Smooth muscle cell (in vitro differentiated cells): Measurements from ENCODE around the gene IGF2BP3. TPM values are rescaled to one million over a fixed set of nuclear protein-coding genes. Genes with fewer than 3 reads are reported as not detected.

Experiments used
- DNase-seq: peaks from one replicate; lab custom pipeline; 2025; ENCODE audit not compliant: unreplicated experiment; lab: John Stamatoyannopoulos, UW
- H2AFZ ChIP-seq: fragments of 200-600 bp; sonication (generic); 2 replicates; pipeline ENCODE4 v1.6.0; 2016; ENCODE audit warnings: antibody characterized with exemption, low read depth, mild to moderate bottlenecking
- H3F3A ChIP-seq: fragments of 200-600 bp; sonication (generic); 2 replicates; pipeline ENCODE4 v1.6.0; 2017; ENCODE audit warnings: antibody characterized with exemption, low read depth
- H3K27ac ChIP-seq: fragments of 200-600 bp; sonication (generic); 2 replicates; pipeline ENCODE4 v1.5.1; 2016; ENCODE audit warnings: low read depth, mild to moderate bottlenecking
- H3K27me3 ChIP-seq: fragments of 200-600 bp; sonication (generic); 2 replicates; pipeline ENCODE4 v1.6.1; 2016; ENCODE audit warnings: low read depth, mild to moderate bottlenecking
- H3K36me3 ChIP-seq: fragments of 200-600 bp; sonication (generic); 2 replicates; pipeline ENCODE4 v1.5.1; 2016; ENCODE audit warnings: low read depth
- H3K4me1 ChIP-seq: fragments of 200-600 bp; sonication (generic); 2 replicates; pipeline ENCODE4 v1.5.1; 2016; ENCODE audit warnings: low read depth
- H3K4me2 ChIP-seq: fragments of 200-600 bp; sonication (generic); 2 replicates; pipeline ENCODE4 v1.6.0; 2016; ENCODE audit warnings: mild to moderate bottlenecking
- H3K4me3 ChIP-seq: fragments of 200-600 bp; sonication (generic); 2 replicates; pipeline ENCODE4 v1.5.1; 2016; ENCODE audit warnings: mild to moderate bottlenecking
- H3K79me2 ChIP-seq: fragments of 200-600 bp; sonication (generic); 2 replicates; pipeline ENCODE4 v1.6.0; 2016; ENCODE audit warnings: low read depth, mild to moderate bottlenecking
- H3K9ac ChIP-seq: fragments of 200-600 bp; sonication (generic); 2 replicates; pipeline ENCODE4 v1.6.0; 2016; ENCODE audit warnings: low read depth
- H3K9me3 ChIP-seq: fragments of 200-600 bp; sonication (generic); replicated peaks from 2 replicates; pipeline ENCODE4 v1.5.1; 2016; ENCODE audit warnings: low read depth
- H4K20me1 ChIP-seq: fragments of 200-600 bp; sonication (generic); 2 replicates; pipeline ENCODE4 v1.6.0; 2016; ENCODE audit warnings: low read depth
- CTCF ChIP-seq: fragments of 200-600 bp; sonication (generic); IDR thresholded peaks from 2 replicates; pipeline ENCODE4 v1.5.1; 2017; ENCODE audit warnings: borderline replicate concordance, mild to moderate bottlenecking, antibody characterized with exemption; ENCODE audit not compliant: insufficient read depth, poor library complexity, severe bottlenecking
- WGBS: methylation state at CpG from one replicate; pipeline ENCODE4 v1.1.7; 2016; ENCODE audit warnings: low lambda C conversion rate; 5-methylcytosine and 5-hydroxymethylcytosine counted together
- polyA plus RNA-seq: library from polyadenylated mRNA; unstranded; fragments of >200 nt; fragmentation: Nextera tagmentation; extraction: Ambion mirVana; gene quantifications from 2 replicates; pipeline ENCODE4 v1.2.1, GENCODE V29; 2016
- total RNA-seq: library from RNA; depleted of rRNA; stranded (reverse); fragments of >200 nt; gene quantifications from 2 replicates; pipeline ENCODE4 v1.2.3, GENCODE V29; 2014

IGF2BP3 gene
- total and polyA plus RNA-seq, 2 experiments from 2014 or later: 7.9 to 35.2 TPM

DNA sequence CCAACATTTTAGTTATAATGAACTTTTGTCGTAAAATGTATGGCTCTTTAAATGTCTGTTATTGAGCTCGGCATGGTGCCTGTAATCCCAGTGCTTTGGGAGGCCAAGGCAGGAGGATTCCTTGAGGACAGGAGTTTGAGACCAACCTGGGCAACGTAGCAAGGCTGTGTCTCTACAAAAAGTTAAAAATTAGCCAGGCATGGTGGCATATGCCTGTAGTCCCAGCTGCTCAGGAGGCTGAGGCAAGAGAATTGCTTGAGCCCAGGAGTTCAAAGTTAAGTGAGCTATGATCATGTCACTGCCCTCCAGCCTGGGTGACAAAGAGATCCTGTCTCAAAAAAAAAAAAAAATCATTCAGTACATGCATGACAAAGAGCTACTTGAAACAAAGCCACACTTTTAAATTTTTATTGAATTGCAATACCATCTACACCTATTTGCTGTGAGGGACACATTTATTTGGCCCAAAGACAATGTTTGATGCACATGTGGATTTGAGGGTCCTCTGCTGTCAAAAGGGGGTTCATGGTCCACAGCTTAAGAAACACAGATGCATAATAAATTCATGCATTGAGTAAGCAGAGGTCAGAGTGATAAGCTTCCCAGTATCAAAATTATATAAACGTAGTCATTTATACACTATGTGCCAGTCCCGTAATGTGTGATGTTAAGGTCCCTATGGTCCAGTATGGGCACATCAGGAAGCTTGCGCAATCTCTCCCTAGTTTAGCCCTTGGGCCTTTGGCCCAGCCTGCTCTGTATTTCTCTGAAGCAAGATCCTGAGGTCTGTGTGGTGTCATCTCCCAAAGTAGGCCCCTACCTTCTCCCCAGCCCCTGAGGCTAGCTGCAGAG lies 175.5 kb downstream of the IGF2BP3 start:
- Histone ChIP-seq H3K9me3 (no peaks in the 10 kb centered on the region), H2AFZ (no peak overlapping the region), H3K4me2 (no peak overlapping the region), H3K4me1 (peaks cover 5% of the 10 kb centered on the region), H3K36me3 (no peaks in the 10 kb centered on the region), H3K27ac (no peak overlapping the region), H3K9ac (no peak overlapping the region), H4K20me1 (no peaks in the 10 kb centered on the region), H3F3A (peaks cover 5% of the 10 kb centered on the region), H3K4me3 (no peak overlapping the region), H3K79me2 (peaks cover 6% of the 10 kb centered on the region), H3K27me3 (no peaks in the 10 kb centered on the region)
- TF ChIP-seq CTCF: no peak
- WGBS: 93% methylated on average over 6 of the region's 6 CpGs
- DNase-seq: no peak

DNA sequence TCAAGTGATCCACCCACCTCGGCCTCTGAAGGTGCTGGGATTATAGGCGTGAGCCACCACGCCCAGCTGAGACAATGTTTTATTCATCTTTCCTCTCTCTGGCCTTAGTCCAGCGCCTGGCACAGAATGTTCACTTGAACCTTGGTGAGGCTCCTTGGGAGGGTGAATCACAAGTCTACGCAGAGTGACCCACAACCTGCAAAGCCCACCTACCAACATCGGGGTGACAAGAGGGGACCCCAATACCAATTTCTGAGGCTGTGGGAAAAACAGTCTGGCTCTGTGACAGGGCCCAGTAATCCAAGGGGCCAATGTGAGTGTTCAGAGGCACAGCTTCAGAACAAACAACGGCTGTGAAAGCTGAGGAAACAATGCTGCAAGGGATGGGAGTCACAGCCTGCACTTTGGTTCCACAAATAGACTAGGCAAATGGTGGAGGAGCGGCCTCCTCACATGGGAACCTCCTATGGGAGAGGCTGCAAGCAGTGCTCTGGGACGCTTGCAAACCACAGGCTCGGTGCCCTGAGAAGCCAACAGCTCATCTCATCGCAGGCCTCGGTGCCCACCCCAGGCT lies 176.7 kb downstream of the IGF2BP3 start:
- peaks cover under 1% of the 10 kb centered on the region for H3K4me1 ChIP-seq
- no peaks in the 10 kb centered on the region for H3K36me3 ChIP-seq
- no peak overlapping the region for H3K4me3 ChIP-seq
- no peak overlapping the region for H3K27ac ChIP-seq
- TF ChIP-seq CTCF: no peak
- DNase-seq: no peak
- no peak overlapping the region for H3K9ac ChIP-seq
- no peaks in the 10 kb centered on the region for H3K9me3 ChIP-seq
- 88% methylated on average over 12 of the region's 12 CpGs for WGBS
- no peaks in the 10 kb centered on the region for H4K20me1 ChIP-seq
- no peaks in the 10 kb centered on the region for H3K27me3 ChIP-seq
- peaks cover under 1% of the 10 kb centered on the region for H3F3A ChIP-seq
- no peak overlapping the region for H3K4me2 ChIP-seq
- no peak overlapping the region for H2AFZ ChIP-seq
- H3K79me2 ChIP-seq: no peaks in the 10 kb centered on the region

- TF ChIP-seq CTCF: no peak
- Histone ChIP-seq H3K4me2 (no peak overlapping the region), H3K79me2 (no peaks in the 10 kb centered on the region), H3K4me1 (no peaks in the 10 kb centered on the region), H3K4me3 (no peak overlapping the region), H4K20me1 (no peaks in the 10 kb centered on the region), H3K9me3 (no peaks in the 10 kb centered on the region), H3F3A (no peaks in the 10 kb centered on the region), H2AFZ (no peak overlapping the region), H3K9ac (no peak overlapping the region), H3K27ac (no peak overlapping the region), H3K36me3 (no peaks in the 10 kb centered on the region), H3K27me3 (no peaks in the 10 kb centered on the region)
- WGBS: 92% methylated on average over 4 of the region's 4 CpGs
- DNase-seq: no peak
Measured at GRCh38 chr7:23292623-23293022, 177.7 kb downstream of the IGF2BP3 start.
